Sigmoid colon (tissue), 7 donors: ENCODE measurements around the gene KRT16. TPM values are rescaled to one million over a fixed set of nuclear protein-coding genes. Genes with fewer than 3 reads are reported as not detected.
"Not testable (repeated sequence)": the region's sequence is repeated elsewhere in the genome, so short reads cannot be mapped to it uniquely, and the experiment has no call there.

Experiments used
- DNase-seq: peaks from one replicate; pipeline ENCODE4 v3.0.0-alpha.2; 2019
- H3K27ac ChIP-seq, 4 donors: fragments of 200-600 bp; sonication (generic); one replicate each; pipeline ENCODE4 v1.5.1; 2016 to 2019; ENCODE audit warnings: mild to moderate bottlenecking in 1 of 4
- H3K27me3 ChIP-seq, 3 donors: fragments of 200-600 bp; sonication (generic); one replicate each; pipeline ENCODE4 v1.5.1; 2019; ENCODE audit warnings: mild to moderate bottlenecking in 1 of 3
- H3K36me3 ChIP-seq, 4 donors: fragments of 200-600 bp; sonication (generic); one replicate each; pipeline ENCODE4 v1.5.1; 2016 to 2019
- H3K4me1 ChIP-seq, 4 donors: fragments of 200-600 bp; sonication (generic); one replicate each; pipeline ENCODE4 v1.5.1; 2017 to 2019
- H3K4me3 ChIP-seq, 4 donors: fragments of 200-600 bp; sonication (generic); one replicate each; pipeline ENCODE4 v1.5.1; 2017 to 2019; ENCODE audit warnings: mild to moderate bottlenecking in 2 of 4, moderate library complexity in 1 of 4
- H3K9me3 ChIP-seq, 4 donors: fragments of 200-600 bp in 3 of 4; sonication (generic) in 3 of 4; one replicate each; pipeline versions ENCODE4 v1.5.1 to v1.6.1; 2013 to 2019
- EP300 ChIP-seq, 4 donors: sonication (generic); formaldehyde crosslinking; IDR thresholded peaks; one replicate each; pipeline ENCODE4 v1.6.1; 2017; ENCODE audit warnings: antibody characterized with exemption in 4 of 4
- POLR2A ChIP-seq, 2 donors: fragments of 450-650 bp; IDR thresholded peaks; one replicate each; pipeline ENCODE4 v1.6.1; 2016; ENCODE audit warnings: antibody characterized with exemption in 2 of 2, mild to moderate bottlenecking in 2 of 2, moderate library complexity in 2 of 2
- POLR2AphosphoS5 ChIP-seq, 4 donors: sonication (generic); formaldehyde crosslinking; IDR thresholded peaks; one replicate each; pipeline ENCODE4 v1.6.1; 2017; ENCODE audit warnings: antibody characterized with exemption in 4 of 4
- WGBS, 2 donors: extraction: QIAGEN DNeasy Blood & Tissue Kit; methylation state at CpG; one replicate each; pipeline ENCODE4 v1.1.7; 2013; 5-methylcytosine and 5-hydroxymethylcytosine counted together
- intact Hi-C: fragments of 100-400 bp; cut with DNase I; formaldehyde crosslinking; loops from one replicate; pipeline ENCODE4 v1.15.1; 2023
- polyA plus RNA-seq, 3 donors: library from polyadenylated mRNA; stranded (reverse); fragments of 200-250 nt; gene quantifications; one replicate each; pipeline ENCODE4 v1.2.3, GENCODE V29; 2013
- total RNA-seq, 4 donors: library from RNA; depleted of rRNA; stranded (reverse); fragments of >200 nt; gene quantifications; one replicate each; pipeline ENCODE4 v1.1.0, GENCODE V29; 2016
- TF ChIP-seq, protein P1 (sequence below), 4 experiments: fragments of 450-650 bp in 3 of 4; fragments of 200-600 bp in 1 of 4; IDR thresholded peaks; one replicate each; pipeline ENCODE4 v1.5.1; 2016 to 2019; ENCODE audit warnings: antibody characterized with exemption in 4 of 4, mild to moderate bottlenecking in 3 of 4, moderate library complexity in 2 of 4
- donor health status: healthy with polysubstance abuse.
- donor health status: Bipolar disorder and iron deficiency.
- donor health status: healthy.

The KRT16 gene
- total and polyA plus RNA-seq, 7 donors: 0.09 to 0.83 (median 0.60) TPM; not detected in 4

GRCh38 chr17:41617698-41618097, 5.1 kb upstream of the KRT16 start:
- WGBS, 2 donors: 54 to 70% methylated on average over 11 of the region's 11 CpGs
- Histone ChIP-seq H3K27ac (no peak overlapping the region), H3K27me3 (peaks cover 0 to 17% (median 0%) of the 10 kb centered on the region in 3 donors), H3K4me1 (no peaks in the 10 kb centered on the region), H3K4me3 (no peak overlapping the region), H3K9me3 (no peaks in the 10 kb centered on the region), H3K36me3 (no peaks in the 10 kb centered on the region)
- peak; percentile 46 for DNase-seq
- TF ChIP-seq EP300 (IDR thresholded peaks at IDR 0.05): no peak
- intact Hi-C loops: no loop called here

- peak; percentile 40 for DNase-seq
- H3K4me1 ChIP-seq: no peaks in the 10 kb centered on the region
- TF ChIP-seq, protein P1, sequence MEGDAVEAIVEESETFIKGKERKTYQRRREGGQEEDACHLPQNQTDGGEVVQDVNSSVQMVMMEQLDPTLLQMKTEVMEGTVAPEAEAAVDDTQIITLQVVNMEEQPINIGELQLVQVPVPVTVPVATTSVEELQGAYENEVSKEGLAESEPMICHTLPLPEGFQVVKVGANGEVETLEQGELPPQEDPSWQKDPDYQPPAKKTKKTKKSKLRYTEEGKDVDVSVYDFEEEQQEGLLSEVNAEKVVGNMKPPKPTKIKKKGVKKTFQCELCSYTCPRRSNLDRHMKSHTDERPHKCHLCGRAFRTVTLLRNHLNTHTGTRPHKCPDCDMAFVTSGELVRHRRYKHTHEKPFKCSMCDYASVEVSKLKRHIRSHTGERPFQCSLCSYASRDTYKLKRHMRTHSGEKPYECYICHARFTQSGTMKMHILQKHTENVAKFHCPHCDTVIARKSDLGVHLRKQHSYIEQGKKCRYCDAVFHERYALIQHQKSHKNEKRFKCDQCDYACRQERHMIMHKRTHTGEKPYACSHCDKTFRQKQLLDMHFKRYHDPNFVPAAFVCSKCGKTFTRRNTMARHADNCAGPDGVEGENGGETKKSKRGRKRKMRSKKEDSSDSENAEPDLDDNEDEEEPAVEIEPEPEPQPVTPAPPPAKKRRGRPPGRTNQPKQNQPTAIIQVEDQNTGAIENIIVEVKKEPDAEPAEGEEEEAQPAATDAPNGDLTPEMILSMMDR (IDR thresholded peaks at IDR 0.05): no peak
- TF ChIP-seq EP300 (IDR thresholded peaks at IDR 0.05): no peak
- no peak for TF ChIP-seq POLR2A (IDR thresholded peaks at IDR 0.05)
- no peak for TF ChIP-seq POLR2AphosphoS5 (IDR thresholded peaks at IDR 0.05)
- no peaks in the 10 kb centered on the region for H3K9me3 ChIP-seq
- intact Hi-C loops: no loop called here
- no peak overlapping the region for H3K27ac ChIP-seq
- no peaks in the 10 kb centered on the region for H3K36me3 ChIP-seq
- no peak overlapping the region for H3K4me3 ChIP-seq
- H3K27me3 ChIP-seq: peaks cover 0 to 17% (median 0%) of the 10 kb centered on the region in 3 donors
- WGBS, 2 donors: 81 to 91% methylated on average over 3 of the region's 3 CpGs
These were observed 4.6 kb upstream of the KRT16 start for GRCh38 chr17:41617136-41617535.

DNA sequence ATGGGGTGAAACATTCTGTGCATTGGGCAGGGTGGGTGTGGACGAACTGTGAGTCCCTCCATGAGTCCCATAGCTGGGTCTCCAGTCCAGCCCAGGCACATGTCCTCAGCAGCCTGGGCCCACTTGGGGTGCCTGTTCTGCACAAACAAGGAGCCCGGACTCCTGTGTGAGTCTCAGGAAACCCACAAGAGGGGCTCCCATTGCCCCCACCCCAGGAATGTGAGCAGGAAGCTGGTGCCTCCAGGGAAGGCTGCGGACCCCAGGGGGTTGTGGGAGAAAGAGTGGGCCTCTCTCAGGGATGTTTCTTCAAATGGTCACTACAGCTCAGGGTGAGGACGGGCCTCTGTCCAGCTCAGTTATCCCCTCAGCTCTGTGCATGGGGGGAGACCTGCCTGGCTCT, 3.9 kb upstream of the KRT16 start:
- H3K4me3 ChIP-seq, H3K4me1 ChIP-seq, intact Hi-C loops, H3K36me3 ChIP-seq, H3K9me3 ChIP-seq, H3K27ac ChIP-seq: not testable (repeated sequence)
- WGBS, 2 donors: 80 to 82% methylated on average over 4 of the region's 4 CpGs
- H3K27me3 ChIP-seq: peaks cover 0 to 17% (median 0%) of the 10 kb centered on the region in 3 donors
- DNase-seq: peak; percentile 49

GRCh38 chr17:41615454-41615853, 2.9 kb upstream of the KRT16 start:
- no peak overlapping the region for H3K4me3 ChIP-seq
- TF ChIP-seq POLR2AphosphoS5 (IDR thresholded peaks at IDR 0.05) (no peak), EP300 (IDR thresholded peaks at IDR 0.05) (no peak), POLR2A (IDR thresholded peaks at IDR 0.05) (no peak)
- TF ChIP-seq, protein P1 (IDR thresholded peaks at IDR 0.05): no peak
- 12 to 50% methylated on average over 7 of the region's 7 CpGs for WGBS, 2 donors
- H3K27me3 ChIP-seq: peaks cover 0 to 17% (median 0%) of the 10 kb centered on the region in 3 donors
- intact Hi-C loops: no loop called here
- H3K9me3 ChIP-seq: no peaks in the 10 kb centered on the region
- H3K4me1 ChIP-seq: no peaks in the 10 kb centered on the region
- no peaks in the 10 kb centered on the region for H3K36me3 ChIP-seq
- peak; percentile 40 for DNase-seq
- no peak overlapping the region for H3K27ac ChIP-seq

DNA sequence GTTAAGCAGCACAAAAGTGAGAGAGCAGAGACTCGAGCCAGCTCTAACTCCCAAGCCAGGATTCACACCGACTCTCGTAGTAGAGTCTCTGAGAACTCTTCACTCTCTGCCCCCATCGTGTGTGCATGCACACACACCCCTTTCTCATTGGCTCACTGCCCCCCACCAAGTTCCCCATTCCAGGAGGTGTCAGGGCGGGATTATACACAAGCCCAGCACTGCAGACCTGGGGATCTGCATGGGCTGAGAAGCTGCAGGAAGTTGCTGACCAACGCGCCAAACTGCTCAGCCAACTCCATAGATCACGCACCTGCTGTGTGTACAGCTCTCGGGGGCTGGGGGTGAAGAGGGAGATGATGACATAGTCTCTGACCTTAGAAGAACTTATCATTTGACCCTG, 2.2 kb upstream of the KRT16 start:
- H3K9me3 ChIP-seq, H3K27ac ChIP-seq, H3K36me3 ChIP-seq, H3K4me1 ChIP-seq, H3K4me3 ChIP-seq, intact Hi-C loops: not testable (repeated sequence)
- WGBS, 2 donors: 53 to 65% methylated on average over 9 of the region's 9 CpGs
- H3K27me3 ChIP-seq: peaks cover 0 to 17% (median 0%) of the 10 kb centered on the region in 3 donors
- peak; percentile 40 for DNase-seq

DNA sequence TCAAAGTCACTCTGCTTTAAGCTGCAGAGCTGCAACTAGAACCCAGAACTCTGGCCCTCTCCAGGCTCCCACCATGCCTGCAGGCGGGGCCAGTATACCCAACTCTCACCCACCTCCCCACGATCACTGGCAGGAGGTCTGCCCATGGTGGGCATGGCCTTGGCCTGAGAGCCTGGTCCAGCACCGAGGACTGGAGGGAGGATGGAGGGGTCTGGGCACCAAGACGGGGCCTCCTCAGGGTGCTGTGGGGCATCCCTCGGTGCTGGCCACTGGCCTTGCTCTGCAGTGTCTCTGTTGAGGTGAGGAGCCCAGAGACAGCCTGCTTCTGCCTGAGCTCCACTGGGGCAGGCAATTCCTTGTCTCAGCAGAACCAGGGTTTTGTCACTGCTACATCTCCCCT, 1.5 kb upstream of the KRT16 start:
- peaks cover 0 to 17% (median 0%) of the 10 kb centered on the region in 3 donors for H3K27me3 ChIP-seq
- peak; percentile 52 for DNase-seq
- no peak for TF ChIP-seq POLR2A (IDR thresholded peaks at IDR 0.05)
- no peak for TF ChIP-seq POLR2AphosphoS5 (IDR thresholded peaks at IDR 0.05)
- no peak for TF ChIP-seq EP300 (IDR thresholded peaks at IDR 0.05)
- TF ChIP-seq, protein P1 (IDR thresholded peaks at IDR 0.05): no peak
- H3K4me3 ChIP-seq: no peak overlapping the region
- H3K4me1 ChIP-seq: no peaks in the 10 kb centered on the region
- WGBS, 2 donors: 87 to 89% methylated on average over 5 of the region's 5 CpGs
- no peak overlapping the region for H3K27ac ChIP-seq
- no peaks in the 10 kb centered on the region for H3K9me3 ChIP-seq
- H3K36me3 ChIP-seq: no peaks in the 10 kb centered on the region
- intact Hi-C loops: no loop called here
